HG03039 (cell line): ENCODE data around the gene DCAF7.

Experiments
- ATAC-seq: cut with Tn5 transposase; IDR thresholded peaks from one replicate; pipeline ENCODE4 v1.9.1; 2021; ENCODE audit warnings: mild to moderate bottlenecking, moderate library complexity; ENCODE audit not compliant: unreplicated experiment

The DCAF7 gene

DNA sequence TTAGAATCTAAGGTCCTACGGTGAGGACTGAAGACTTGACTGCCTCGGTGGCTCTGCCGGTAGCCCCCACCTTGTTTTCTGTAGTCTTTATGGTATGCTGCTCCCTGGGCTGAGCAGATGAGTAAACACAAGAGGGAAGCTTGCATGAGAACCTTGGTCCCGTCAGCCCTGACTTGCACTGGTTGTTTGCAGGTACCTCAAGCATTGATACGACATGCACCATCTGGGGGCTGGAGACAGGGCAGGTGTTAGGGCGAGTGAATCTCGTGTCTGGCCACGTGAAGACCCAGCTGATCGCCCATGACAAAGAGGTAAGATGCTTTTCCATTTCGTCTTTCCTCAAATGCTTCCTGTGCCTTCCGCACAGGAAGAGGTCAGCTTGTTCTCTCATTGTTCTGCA lies 29.4 kb downstream of the DCAF7 start:
- no peak for ATAC-seq

DNA sequence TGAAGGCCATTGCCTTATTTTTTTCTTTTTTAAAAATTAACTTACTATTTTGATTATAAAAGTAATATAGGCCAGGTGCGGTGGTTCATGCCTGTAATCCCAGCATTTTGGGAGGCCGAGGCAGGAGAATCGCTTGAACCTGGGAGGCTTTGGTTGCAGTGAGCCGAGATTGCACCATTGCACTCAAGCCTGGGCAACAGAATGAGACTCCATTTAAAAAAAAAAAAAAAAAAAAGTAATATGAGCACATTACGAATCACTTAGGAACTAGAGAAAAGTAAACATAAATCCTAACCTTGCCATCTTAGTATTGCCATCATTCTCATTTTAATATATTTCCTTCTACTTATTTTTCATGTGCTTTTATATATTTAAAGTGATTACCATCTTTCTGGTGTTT lies 37.5 kb downstream of the DCAF7 start:
- ATAC-seq, result no peak

DNA sequence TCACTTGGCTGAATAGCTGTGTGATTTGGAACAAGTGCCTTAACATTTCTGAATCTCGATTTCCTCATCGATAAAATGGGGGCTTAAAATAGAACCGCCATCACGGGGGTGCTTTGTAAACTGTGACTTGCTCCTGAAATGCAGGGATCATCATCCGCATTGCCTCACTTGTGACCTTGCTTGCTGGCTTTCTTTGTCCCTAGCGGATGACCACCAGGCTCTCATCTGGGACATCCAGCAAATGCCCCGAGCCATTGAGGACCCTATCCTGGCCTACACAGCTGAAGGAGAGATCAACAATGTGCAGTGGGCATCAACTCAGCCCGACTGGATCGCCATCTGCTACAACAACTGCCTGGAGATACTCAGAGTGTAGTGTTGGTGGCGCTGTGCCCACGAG lies 38.5 kb downstream of the DCAF7 start:
- ATAC-seq, result no peak

GRCh38 chr17:63589646-63590045 lies 39.4 kb downstream of the DCAF7 start:
- no peak for ATAC-seq

GRCh38 chr17:63592797-63593196 lies 42.5 kb downstream of the DCAF7 start:
- no peak for ATAC-seq

DNA sequence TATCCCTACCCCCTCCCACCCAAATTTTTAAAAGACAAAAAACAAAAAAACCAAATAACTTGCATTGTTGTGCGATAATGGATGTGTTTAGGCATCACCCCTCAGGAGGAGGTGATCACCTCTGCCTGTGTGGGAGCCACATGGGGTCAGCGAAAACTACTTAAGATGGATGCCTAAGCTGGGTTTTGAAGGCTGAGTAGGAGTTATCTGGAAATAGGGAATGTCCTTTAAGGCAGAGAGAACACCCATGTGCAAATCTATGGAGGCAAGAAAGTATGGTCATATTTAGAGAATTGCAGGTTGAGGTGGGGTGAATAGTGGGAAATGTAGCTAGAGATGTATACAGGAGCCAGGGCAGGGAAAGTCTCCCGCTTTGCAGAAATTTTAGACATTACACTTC lies 44.9 kb downstream of the DCAF7 start:
- ATAC-seq, result no peak

DNA sequence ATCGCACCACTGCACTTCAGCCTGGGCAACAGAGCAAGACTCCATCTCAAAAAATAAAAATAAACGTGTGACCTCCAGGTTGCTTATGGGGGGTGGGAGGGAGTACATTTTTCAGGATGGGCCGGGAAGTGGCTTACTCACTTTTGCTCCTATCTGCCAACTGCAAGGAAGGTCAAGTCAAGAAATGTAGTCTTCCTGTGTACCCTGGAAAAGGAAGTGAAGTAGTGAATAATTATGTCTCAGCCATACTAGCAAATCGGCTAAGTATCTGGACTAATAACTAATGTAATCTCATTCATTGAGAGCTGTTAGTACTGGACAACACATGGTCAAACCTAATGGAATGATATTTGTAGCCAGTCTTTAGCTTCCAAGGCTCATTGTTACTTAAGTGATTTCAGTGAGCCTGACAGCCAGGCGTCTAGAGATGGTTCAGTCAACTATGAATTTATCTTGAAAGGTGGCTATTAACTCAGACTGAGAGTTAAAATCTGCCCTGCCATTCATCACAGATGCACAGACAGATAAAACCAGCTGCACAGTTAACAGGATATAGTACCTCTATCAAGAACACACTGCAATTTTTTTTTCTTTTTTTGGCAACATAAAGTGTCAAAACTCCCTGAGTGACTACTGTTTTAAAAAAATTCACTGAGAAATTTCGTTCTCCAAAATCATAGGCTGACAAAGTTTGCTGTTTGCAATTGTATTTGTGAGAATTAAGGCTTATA lies 46.7 kb downstream of the DCAF7 start:
- ATAC-seq, result no peak

GRCh38 chr17:63598281-63598680 lies 48.0 kb downstream of the DCAF7 start:
- ATAC-seq, result no peak

DNA sequence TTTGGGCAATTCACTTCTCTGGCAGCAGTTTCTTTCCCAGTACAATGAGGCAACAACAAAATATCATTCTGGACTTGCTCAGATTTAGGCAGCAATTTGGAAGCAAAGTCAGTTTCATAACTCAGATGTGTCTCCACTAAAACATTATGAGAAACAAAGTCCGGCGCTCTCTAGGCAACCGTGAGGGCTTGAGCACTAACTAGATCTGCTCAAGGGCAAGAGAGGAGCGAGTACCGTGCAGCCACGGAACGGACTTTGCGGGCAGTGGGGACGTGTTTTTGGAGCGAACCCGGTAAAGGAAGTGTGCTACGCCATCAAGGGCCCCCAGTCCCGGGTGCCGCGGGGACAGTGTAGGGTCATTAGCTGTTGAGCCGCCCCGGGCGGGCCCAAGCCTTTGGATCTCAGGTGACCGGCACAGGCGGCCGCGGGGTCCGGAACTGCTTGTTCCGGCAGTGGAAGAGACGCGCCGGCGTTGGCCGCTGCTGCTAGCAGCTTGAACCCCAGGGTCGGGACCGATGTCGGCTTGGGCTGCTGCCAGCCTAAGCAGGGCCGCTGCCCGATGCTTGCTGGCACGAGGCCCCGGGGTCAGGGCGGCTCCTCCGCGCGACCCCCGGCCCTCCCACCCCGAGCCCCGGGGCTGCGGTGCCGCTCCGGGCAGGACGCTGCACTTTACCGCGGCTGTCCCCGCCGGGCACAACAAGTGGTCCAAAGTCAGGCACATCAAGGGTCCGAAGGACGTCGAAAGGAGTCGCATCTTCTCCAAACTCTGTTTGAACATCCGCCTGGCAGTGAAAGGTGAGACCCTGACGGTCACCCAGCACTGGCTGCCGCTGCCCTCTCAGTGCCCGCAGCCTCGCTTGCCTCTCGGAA lies 50.5 kb downstream of the DCAF7 start, which contains the start of gene TACO1:
TSS of gene TACO1 (plus strand) at position 327 of the 870 bp plus-strand sequence. CDS start at position 516, 189 bp downstream.
- peak; percentile 69 for ATAC-seq

DNA sequence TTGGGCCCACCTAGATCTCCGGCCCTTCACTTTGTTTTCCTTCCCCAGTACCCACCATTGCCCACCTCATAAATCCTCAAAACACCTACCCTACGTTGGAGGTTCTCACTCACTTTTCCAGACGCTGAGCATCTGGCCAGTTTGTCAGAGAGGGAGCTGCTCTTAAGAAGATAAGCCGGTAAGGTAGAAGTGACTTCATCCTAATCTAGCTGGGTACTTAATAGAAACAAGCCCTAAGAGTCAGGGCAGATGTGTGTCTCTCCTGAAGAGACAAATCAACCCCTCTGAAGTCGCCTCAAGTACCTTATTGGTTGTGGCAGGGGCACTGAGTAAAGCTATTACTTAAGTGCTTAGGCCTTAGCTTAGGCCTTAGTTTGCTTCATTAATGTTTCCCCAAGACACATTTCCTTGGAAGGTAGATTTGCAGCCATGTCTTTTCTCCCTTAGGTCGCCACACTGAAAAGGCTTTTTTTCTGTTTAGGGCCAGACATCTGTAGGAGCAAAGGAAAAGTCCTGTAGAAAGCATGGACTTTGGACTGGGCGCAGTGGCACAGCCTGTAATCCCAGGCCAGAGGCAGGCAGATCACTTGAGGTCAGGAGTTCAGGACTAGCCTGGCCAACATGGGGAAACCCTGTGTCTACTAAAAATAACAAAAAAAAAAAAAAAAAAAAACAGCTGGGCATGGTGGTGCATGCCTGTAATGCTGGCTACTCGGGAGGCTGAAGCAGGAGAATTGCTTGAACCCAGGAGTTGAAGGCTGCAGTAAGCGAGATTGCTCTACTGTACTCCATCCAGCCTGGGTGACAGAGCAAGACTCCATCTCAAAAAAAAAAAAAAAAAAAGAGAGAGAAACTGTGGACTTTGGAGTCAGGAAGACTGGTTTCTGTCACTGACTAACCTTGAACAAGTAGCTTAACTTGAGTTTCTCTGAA lies 51.4 kb downstream of the DCAF7 start:
- ATAC-seq, result peak; percentile 20

DNA sequence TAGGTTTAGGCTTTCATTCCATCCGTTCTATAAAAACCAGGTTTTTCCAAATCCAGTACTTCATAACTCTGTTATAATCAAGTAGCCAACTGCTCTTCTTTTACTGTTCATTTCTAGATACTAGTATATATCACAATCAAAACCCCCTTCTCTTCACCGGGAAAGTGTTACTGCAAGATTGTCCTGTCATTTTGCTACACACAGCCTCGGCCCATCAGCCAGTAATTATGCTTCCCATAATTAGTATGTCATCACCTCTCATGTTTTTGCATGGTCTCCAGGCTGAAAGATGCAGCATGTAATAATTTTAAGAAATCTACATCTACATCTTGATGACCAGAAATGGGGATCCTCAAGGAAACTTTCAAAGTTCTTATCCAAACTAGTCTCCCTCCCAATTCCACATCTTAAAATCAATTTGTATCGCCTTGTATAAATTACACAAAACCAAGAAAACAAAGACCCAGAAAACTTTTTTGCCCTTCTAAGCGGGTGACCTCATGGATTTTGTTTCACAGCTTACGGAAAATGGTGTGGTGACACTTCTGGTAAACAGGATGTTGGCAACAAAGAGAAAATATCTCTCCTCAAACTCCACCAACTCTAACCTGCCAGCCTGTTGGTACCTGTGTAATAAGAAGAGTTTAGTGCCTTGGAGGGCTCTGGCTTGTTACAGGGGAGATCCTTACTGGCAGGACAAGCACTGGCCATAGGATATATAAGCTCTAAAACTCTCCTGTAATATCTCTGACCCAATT lies 59.7 kb downstream of the DCAF7 start:
- no peak for ATAC-seq

DNA sequence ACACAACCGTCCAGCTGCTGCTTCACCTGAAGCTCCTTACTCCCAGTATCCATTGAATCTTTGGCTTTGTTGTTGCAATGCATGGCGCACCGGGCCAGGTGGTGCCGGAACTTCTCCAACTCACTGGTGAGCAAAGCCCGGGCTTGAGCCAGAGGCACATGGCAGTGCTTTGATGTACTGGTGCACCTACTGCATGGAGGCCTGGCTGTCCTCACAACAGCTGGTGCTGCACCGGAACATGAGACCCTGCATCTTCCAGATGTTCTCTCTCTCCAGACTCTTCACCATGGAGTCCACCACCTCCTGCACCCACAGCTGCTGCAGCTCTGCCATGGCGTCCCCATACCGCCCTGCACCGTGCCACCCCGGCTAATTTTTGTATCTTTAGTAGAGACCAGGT lies 60.6 kb downstream of the DCAF7 start:
- ATAC-seq, result no peak

DNA sequence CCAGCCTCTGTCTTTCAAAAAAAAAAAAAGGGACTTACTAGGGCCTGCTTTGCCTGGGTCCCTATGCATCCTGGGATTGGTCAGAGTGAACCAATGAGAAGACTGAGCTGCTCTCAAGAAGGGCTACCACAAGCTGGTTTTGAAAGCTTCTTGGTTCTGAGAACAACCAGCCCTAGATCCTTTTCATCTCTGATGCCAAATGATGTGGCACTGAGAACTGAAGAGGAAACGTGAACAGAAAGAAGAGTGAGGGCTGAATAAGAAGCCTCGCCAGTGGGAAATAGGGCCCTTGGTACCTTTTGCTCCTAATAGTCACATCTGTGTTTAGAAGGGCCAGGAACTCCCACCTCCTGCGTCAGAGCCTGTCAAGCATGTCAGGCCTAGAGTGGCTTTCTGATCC lies 61.1 kb downstream of the DCAF7 start:
- no peak for ATAC-seq

DNA sequence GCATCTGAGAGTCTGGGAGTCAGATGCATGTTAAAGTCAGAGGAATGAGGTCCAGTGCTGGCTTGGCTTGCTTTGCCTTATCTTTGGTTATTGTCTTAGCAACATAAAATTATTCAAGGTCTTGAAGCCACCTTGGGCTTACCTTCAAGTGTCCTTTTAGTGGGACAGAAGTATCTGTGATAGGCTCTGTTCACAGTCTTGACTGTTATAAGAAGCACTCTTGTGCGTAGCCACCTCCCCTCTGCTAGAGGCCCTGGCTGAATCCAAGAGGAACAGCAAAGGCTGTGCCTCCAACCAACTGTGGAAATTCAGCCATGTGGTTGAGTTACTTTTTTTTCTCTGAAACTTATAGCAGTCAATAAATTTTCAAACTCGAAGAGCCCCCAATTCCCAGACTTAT lies 63.4 kb downstream of the DCAF7 start:
- no peak for ATAC-seq

DNA sequence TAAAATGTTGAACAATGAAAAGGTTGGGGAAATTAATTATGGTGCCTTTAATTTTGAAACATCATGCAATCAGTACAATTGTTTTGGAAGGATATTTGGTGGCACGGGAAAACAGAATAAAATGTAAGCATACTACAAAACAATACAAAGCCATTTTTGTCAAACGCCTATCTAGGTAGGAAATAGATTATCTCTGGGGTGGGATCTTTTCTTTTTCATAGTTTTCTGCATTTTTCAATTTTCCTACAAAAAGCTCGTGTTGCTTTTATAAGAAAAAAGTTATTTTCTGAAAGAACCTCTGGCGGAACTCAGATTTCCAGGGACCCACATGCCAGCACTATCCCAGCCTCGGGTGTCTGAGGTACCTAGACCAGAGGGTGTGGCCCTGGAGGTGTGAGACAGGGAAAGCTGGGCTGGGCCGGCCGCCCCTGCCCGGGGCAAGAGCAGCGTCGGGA lies 71.0 kb downstream of the DCAF7 start:
- no peak for ATAC-seq

GRCh38 chr17:63621684-63622573 lies 71.7 kb downstream of the DCAF7 start, which contains the start of gene MAP3K3:
TSS of gene MAP3K3 (plus strand) at chr17:63622417. CDS start at chr17:63622760, 343 bp downstream.
- ATAC-seq, result peak; percentile 84

- peak; percentile 25 for ATAC-seq
These were observed 72.5 kb downstream of the DCAF7 start for GRCh38 chr17:63622574-63623390.
